ENCODE results near the gene TRIM54.

GRCh38 chr2:27249891-27250651, 32.2 kb upstream of the TRIM54 start:
- TF ChIP-seq CTCF (IDR thresholded peaks at IDR 0.05) (peak in 1 of 3 donors; percentile 24), EP300 (IDR thresholded peaks at IDR 0.05) (no peak)

Data from ovary (tissue), 3 donors.